ENCODE data around the gene PNMA8A. TPM values are rescaled to one million over a fixed set of nuclear protein-coding genes. Genes with fewer than 3 reads are reported as not detected.

The PNMA8A gene
- total RNA-seq, 4 donors from 2014 or later = 0.20 to 0.68 (median 0.64) TPM; not detected in 1

GRCh38 chr19:46461537-46461936 lies 9.8 kb downstream of the PNMA8A start:
- H3K27me3 ChIP-seq = peaks cover 3% of the 10 kb centered on the region
- no peak overlapping the region for H3K4me3 ChIP-seq
- in situ Hi-C loops (cut with MboI; ENCODE audit: low pct_ligation_motif_present in 1 of 4, low pct_unique_long_range_greater_than_20kb in 1 of 4, low sequenced_read_pairs in 3 of 4) (no loop called here), intact Hi-C loops (cut with DNase I; ENCODE audit: low total_unique reads) (no loop called here)
- TF ChIP-seq POLR2AphosphoS5 (IDR thresholded peaks at IDR 0.05) (no peak), EP300 (IDR thresholded peaks at IDR 0.05; ENCODE audit: low read depth) (no peak), POLR2A (IDR thresholded peaks at IDR 0.05) (no peak), CTCF (IDR thresholded peaks at IDR 0.05) (no peak)
- H3K27ac ChIP-seq = no peak overlapping the region
- WGBS, 2 donors (ENCODE audit: low coverage in 1 of 2) = 76% methylated on average over 2 of the region's 2 CpGs; no CpG with 5 or more reads in 1 of the 2 donors
- H3K9me3 ChIP-seq = no peaks in the 10 kb centered on the region
- DNase-seq = no peak
- H3K4me1 ChIP-seq = peaks cover 0 to 2% (median 0%) of the 10 kb centered on the region in 4 donors
- H3K36me3 ChIP-seq = no peaks in the 10 kb centered on the region

GRCh38 chr19:46460981-46461380 lies 10.4 kb downstream of the PNMA8A start:
- no peak overlapping the region for H3K27ac ChIP-seq
- H3K36me3 ChIP-seq = no peaks in the 10 kb centered on the region
- H3K4me3 ChIP-seq = no peak overlapping the region
- 80 to 94% methylated on average over 1 of the region's 1 CpG for WGBS, 2 donors (ENCODE audit: low coverage in 1 of 2)
- TF ChIP-seq POLR2A (IDR thresholded peaks at IDR 0.05) (no peak), CTCF (IDR thresholded peaks at IDR 0.05) (no peak), POLR2AphosphoS5 (IDR thresholded peaks at IDR 0.05) (no peak)
- peaks cover 3% of the 10 kb centered on the region for H3K27me3 ChIP-seq
- no peaks in the 10 kb centered on the region for H3K9me3 ChIP-seq
- intact Hi-C loops (cut with DNase I; ENCODE audit: low total_unique reads) (no loop called here), in situ Hi-C loops (cut with MboI; ENCODE audit: low pct_ligation_motif_present in 1 of 4, low pct_unique_long_range_greater_than_20kb in 1 of 4, low sequenced_read_pairs in 3 of 4) (no loop called here)
- no peak for DNase-seq
- H3K4me1 ChIP-seq = peaks cover 0 to 8% (median 0%) of the 10 kb centered on the region in 4 donors

GRCh38 chr19:46460055-46460454 lies 11.3 kb downstream of the PNMA8A start:
- H3K36me3 ChIP-seq = no peaks in the 10 kb centered on the region
- in situ Hi-C loops (cut with MboI; ENCODE audit: low pct_ligation_motif_present in 1 of 4, low pct_unique_long_range_greater_than_20kb in 1 of 4, low sequenced_read_pairs in 3 of 4) = no loop called here
- H3K27ac ChIP-seq = no peak overlapping the region
- no peak for DNase-seq
- intact Hi-C loops (cut with DNase I; ENCODE audit: low total_unique reads) = no loop called here
- 74 to 100% methylated on average over 1 to 2 of the region's 2 CpGs for WGBS, 2 donors (ENCODE audit: low coverage in 1 of 2)
- H3K4me3 ChIP-seq = no peak overlapping the region
- TF ChIP-seq EP300 (IDR thresholded peaks at IDR 0.05; ENCODE audit: low read depth) = no peak
- TF ChIP-seq POLR2AphosphoS5 (IDR thresholded peaks at IDR 0.05) = no peak
- TF ChIP-seq CTCF (IDR thresholded peaks at IDR 0.05) = no peak
- no peak for TF ChIP-seq POLR2A (IDR thresholded peaks at IDR 0.05)
- H3K9me3 ChIP-seq = no peaks in the 10 kb centered on the region
- H3K27me3 ChIP-seq = peaks cover 3% of the 10 kb centered on the region
- peaks cover 0 to 8% (median 0%) of the 10 kb centered on the region in 4 donors for H3K4me1 ChIP-seq

- Histone ChIP-seq H3K9me3 (no peaks in the 10 kb centered on the region), H3K36me3 (no peaks in the 10 kb centered on the region), H3K27me3 (peaks cover 7% of the 10 kb centered on the region), H3K27ac (no peak overlapping the region), H3K4me1 (peaks cover 0 to 8% (median 0%) of the 10 kb centered on the region in 4 donors), H3K4me3 (no peak overlapping the region)
- in situ Hi-C loops (cut with MboI; ENCODE audit: low pct_ligation_motif_present in 1 of 4, low pct_unique_long_range_greater_than_20kb in 1 of 4, low sequenced_read_pairs in 3 of 4) (no loop called here), intact Hi-C loops (cut with DNase I; ENCODE audit: low total_unique reads) (no loop called here)
- TF ChIP-seq EP300 (IDR thresholded peaks at IDR 0.05; ENCODE audit: low read depth) (no peak), CTCF (IDR thresholded peaks at IDR 0.05) (no peak), POLR2A (IDR thresholded peaks at IDR 0.05) (no peak), POLR2AphosphoS5 (IDR thresholded peaks at IDR 0.05) (no peak)
- WGBS, 2 donors (ENCODE audit: low coverage in 1 of 2) = 91 to 95% methylated on average over 3 to 5 of the region's 5 CpGs
- no peak for DNase-seq
Observed at GRCh38 chr19:46456930-46457329, 14.4 kb downstream of the PNMA8A start.

All from transverse colon (tissue), 4 donors.